Activated B cell treated with CpG ODN at 0.5 μM for 24 hours (primary cell): Measurements from ENCODE around the gene CACNA2D3. TPM values are rescaled to one million over a fixed set of nuclear protein-coding genes. Genes with fewer than 3 reads are reported as not detected.

Source experiments
- ATAC-seq: fragments of 200-7000 bp; cut with Tn5 transposase; one replicate; pipeline ENCODE4 v1.10.0; 2021; ENCODE audit warnings: low read depth, mild to moderate bottlenecking, moderate library complexity
- CTCF ChIA-PET: fragments of 350-600 bp; sonication (Branson Sonifier 250); formaldehyde crosslinking; loops from one replicate; lab custom pipeline; 2021; ENCODE audit warnings: antibody characterized with exemption; lab: Charles Lee
- POLR2A ChIA-PET: fragments of 350-600 bp; sonication (Branson Sonifier 250); formaldehyde crosslinking; loops from one replicate; lab custom pipeline; 2021; ENCODE audit warnings: antibody characterized with exemption; lab: Charles Lee
- DNase-seq: peaks from one replicate; pipeline ENCODE4 v3.0.0; 2022
- H3K27ac Mint-ChIP-seq: one replicate; pipeline ENCODE4 v1.8.0; 2020; ENCODE audit warnings: mixed read lengths
- H3K27me3 Mint-ChIP-seq: one replicate; pipeline ENCODE4 v1.8.0; 2021; ENCODE audit warnings: mixed read lengths
- H3K36me3 Mint-ChIP-seq: one replicate; pipeline ENCODE4 v1.8.0; 2021; ENCODE audit warnings: low read depth, mixed read lengths
- H3K4me1 Mint-ChIP-seq: one replicate; pipeline ENCODE4 v1.8.0; 2021; ENCODE audit warnings: mixed read lengths
- H3K4me3 Mint-ChIP-seq: one replicate; pipeline ENCODE4 v1.8.0; 2020; ENCODE audit warnings: mild to moderate bottlenecking, mixed read lengths
- H3K9me3 Mint-ChIP-seq: one replicate; pipeline ENCODE4 v1.8.0; 2020; ENCODE audit warnings: mixed read lengths
- CTCF ChIP-seq: fragments of 200-600 bp; IDR thresholded peaks from one replicate; pipeline ENCODE4 v1.8.0; 2022; ENCODE audit warnings: antibody characterized with exemption, mild to moderate bottlenecking
- intact Hi-C: fragments of 100-400 bp; cut with micrococcal nuclease; formaldehyde crosslinking; loops from one replicate; pipeline ENCODE4 v1.15.1; 2024
- total RNA-seq: library from RNA; stranded (reverse); gene quantifications from 2 replicates; pipeline ENCODE4 v1.2.3, GENCODE V29; 2022

CACNA2D3 gene
- total RNA-seq, 1 donor from 2014 or later, result not detected

DNA sequence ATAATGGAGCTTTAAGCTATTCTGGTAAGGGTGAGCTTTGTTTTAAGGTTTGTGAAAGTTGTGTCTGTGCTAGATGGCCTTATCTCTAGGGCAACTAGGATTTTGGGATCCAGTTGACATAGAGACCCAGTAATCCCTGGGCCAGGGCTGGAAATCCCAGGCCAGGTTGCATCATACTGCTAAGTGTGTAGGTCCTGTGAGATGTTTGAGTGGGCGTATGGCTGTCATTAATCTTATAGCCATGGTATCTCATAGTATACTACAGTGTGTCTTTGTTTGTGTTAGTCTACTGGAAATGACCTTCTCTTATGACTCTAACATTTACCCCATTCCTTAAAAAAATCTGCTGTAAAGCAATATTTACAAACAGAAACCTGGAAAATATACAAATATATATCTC, 151.4 kb downstream of the CACNA2D3 start:
- Mint-ChIP-seq H3K36me3 (no peaks in the 10 kb centered on the region), H3K4me1 (no peaks in the 10 kb centered on the region), H3K27me3 (no peaks in the 10 kb centered on the region), H3K27ac (no peak overlapping the region), H3K4me3 (no peak overlapping the region), H3K9me3 (peaks cover 14% of the 10 kb centered on the region)
- ATAC-seq (no peak), DNase-seq (no peak)
- ChIA-PET POLR2A (no interaction called here), CTCF (no interaction called here)
- TF ChIP-seq CTCF, result no peak
- intact Hi-C loops, result no loop called here

- Mint-ChIP-seq H3K27ac (no peak overlapping the region), H3K4me1 (no peaks in the 10 kb centered on the region), H3K9me3 (peaks cover 14% of the 10 kb centered on the region), H3K36me3 (no peaks in the 10 kb centered on the region), H3K4me3 (no peak overlapping the region), H3K27me3 (no peaks in the 10 kb centered on the region)
- CTCF ChIA-PET, result no interaction called here
- POLR2A ChIA-PET, result no interaction called here
- no peak for DNase-seq
- no peak for TF ChIP-seq CTCF
- ATAC-seq, result no peak
- intact Hi-C loops, result no loop called here
Observed at GRCh38 chr3:54274607-54275006, 152.3 kb downstream of the CACNA2D3 start.

DNA sequence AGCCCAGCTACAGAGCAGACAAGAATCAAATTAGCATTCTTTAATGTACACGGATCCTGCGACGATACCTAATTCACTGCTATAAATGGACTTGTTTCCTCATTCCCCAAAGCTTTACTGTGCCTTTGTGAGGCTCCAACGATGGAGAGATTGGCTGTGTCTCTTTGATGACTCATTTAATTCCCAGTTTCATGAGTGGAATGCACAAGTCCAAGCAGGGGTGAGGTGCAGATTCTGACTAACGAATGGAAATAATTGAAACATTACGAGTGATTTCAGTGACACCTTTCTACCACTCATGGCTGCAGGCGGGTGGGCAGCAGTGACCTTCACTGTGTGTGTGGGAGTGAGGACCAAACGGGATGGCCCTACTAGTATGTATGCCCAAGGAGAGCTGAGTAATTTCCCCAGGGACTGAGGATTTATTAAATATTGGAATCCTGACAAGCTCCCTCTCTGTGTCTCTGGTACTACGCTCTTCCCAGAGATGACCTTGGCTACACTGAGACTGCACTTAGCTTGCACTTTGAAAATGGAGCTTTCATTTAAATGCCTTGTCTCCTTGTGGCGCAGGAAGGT, 156.7 kb downstream of the CACNA2D3 start:
- TF ChIP-seq CTCF, result no peak
- H3K9me3 Mint-ChIP-seq, result peaks cover 16% of the 10 kb centered on the region
- H3K27ac Mint-ChIP-seq, result no peak overlapping the region
- DNase-seq, result no peak
- H3K27me3 Mint-ChIP-seq, result peaks cover 10% of the 10 kb centered on the region
- H3K36me3 Mint-ChIP-seq, result no peaks in the 10 kb centered on the region
- no peaks in the 10 kb centered on the region for H3K4me1 Mint-ChIP-seq
- ChIA-PET CTCF (no interaction called here), POLR2A (no interaction called here)
- ATAC-seq, result no peak
- no peak overlapping the region for H3K4me3 Mint-ChIP-seq
- intact Hi-C loops, result no loop called here

DNA sequence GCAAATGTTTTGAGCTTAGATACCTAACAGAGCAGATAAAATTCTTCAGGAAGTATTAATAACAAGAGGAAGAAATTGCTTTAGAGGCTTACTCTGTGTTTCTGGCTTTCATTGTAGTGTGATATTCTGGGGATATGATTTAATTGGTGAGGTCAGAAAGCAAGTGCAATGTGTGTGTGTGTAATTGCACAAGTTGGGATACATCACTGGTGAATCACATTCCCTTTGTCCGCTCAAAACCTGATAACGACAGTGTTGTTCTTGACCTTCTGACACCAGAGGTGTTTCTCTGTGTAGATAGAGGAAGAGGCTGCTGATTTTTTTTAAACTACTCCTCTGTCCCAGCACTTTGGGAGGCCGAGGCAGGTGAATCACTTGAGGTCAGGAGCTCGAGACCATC, 161.1 kb downstream of the CACNA2D3 start:
- intact Hi-C loops, result no loop called here
- H3K27me3 Mint-ChIP-seq, result peaks cover 10% of the 10 kb centered on the region
- H3K9me3 Mint-ChIP-seq, result peaks cover 2% of the 10 kb centered on the region
- no peak overlapping the region for H3K4me3 Mint-ChIP-seq
- no peak overlapping the region for H3K27ac Mint-ChIP-seq
- TF ChIP-seq CTCF, result no peak
- POLR2A ChIA-PET, result no interaction called here
- DNase-seq (no peak), ATAC-seq (no peak)
- no peaks in the 10 kb centered on the region for H3K4me1 Mint-ChIP-seq
- CTCF ChIA-PET, result no interaction called here
- no peaks in the 10 kb centered on the region for H3K36me3 Mint-ChIP-seq

GRCh38 chr3:54294214-54294613, 171.9 kb downstream of the CACNA2D3 start:
- Mint-ChIP-seq H3K4me3 (no peak overlapping the region), H3K27me3 (peaks cover 1% of the 10 kb centered on the region), H3K4me1 (no peaks in the 10 kb centered on the region), H3K9me3 (no peaks in the 10 kb centered on the region), H3K36me3 (no peaks in the 10 kb centered on the region), H3K27ac (no peak overlapping the region)
- POLR2A ChIA-PET, result no interaction called here
- ATAC-seq, result no peak
- intact Hi-C loops, result no loop called here
- DNase-seq, result no peak
- no peak for TF ChIP-seq CTCF
- CTCF ChIA-PET, result no interaction called here
